HG02610 (cell line): ENCODE measurements around the gene ANK3.

Experiments used
- ATAC-seq: cut with Tn5 transposase; IDR thresholded peaks from one replicate; pipeline ENCODE4 v1.9.1; 2021; ENCODE audit warnings: mild to moderate bottlenecking, moderate library complexity; ENCODE audit not compliant: unreplicated experiment

The ANK3 gene

DNA sequence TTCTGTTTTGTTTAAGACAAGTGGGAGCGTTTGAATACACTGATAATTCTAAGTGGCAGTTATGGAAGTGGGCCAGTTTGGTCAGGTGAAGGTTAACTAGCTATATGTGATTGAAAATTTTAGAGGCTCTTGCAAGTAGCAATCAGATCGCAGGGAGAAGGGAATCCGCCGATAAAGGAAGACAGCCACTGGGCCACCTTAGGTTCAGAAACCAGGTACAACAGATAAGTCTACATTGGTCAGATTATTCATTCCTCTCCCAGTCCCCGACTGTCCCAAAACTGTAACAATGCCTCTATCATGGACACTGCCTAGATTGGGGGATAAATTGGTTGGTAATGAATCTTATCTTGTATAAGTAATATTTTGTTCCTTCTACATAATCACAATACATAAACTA is 8.9 kb downstream of the ANK3 start:
- no peak for ATAC-seq

DNA sequence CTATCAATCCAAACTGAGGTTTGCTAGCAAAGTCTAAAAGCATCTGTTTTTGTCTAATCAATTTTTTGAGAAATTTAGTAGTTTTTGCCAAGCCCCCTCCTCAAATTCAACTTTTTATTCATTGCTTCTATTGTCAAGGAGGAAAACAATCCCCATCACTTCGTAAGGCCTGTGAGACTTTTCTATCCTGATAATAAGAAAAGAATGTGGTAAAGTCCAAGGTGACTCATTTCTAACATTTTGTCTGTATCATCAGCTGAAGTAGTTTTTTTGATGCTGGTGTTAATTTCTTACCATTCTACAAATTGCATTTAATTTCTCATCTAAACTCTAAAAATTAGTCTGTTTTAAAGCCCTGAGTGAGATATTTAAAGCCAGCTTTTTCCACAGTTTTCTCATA is 11.7 kb downstream of the ANK3 start:
- ATAC-seq, result no peak

DNA sequence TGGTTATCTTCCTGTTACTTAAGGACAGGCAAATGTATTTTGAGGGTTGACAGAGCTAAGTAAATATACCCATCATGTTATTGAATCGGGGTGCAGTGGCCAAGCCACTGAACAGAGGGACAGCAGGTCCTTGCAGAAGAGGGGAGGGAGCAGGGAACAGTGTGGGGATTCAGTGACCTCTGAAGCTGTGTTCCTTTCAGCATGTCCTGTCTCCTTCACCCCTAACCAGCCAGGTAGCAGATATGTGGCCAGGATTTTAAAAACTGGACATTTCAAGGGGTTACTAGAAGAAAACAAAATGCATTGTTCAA is 12.7 kb downstream of the ANK3 start:
- no peak for ATAC-seq

DNA sequence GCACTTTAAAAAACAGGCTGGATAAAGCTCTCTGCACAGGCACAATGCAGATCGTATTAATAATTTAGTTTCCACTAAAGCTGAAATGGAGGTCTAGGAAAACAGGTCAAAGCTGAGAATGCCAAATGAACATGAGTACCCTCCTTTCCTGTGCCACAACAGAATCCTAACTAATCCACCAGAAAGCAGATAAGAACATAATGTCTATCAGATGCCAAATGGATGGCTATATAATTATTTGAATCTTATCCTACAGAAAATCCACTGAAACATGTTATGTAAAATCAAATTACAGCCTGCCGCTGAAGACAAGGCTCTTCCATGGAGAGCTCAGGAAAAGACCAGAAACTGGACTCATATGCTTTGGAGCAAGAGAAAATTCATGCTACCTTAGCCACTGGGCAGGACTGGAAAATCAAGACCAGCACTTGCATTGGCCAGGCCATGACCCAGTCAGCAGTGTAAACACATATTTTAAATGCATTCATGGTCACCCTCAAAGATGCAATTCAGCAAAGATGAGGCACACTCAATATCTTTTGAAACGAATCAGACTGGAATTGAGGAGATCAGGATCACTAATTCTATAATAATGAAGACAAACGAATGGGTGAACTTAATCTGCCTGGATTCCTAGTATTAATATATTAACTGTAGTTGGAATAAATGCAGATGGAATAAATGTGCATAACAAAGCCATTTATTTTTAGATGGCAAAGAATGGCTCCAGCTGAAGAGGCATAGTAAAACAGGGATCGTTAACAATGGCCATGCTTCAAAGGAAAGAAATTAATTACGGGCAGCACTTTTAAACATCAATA is 13.2 kb downstream of the ANK3 start:
- ATAC-seq, result no peak

DNA sequence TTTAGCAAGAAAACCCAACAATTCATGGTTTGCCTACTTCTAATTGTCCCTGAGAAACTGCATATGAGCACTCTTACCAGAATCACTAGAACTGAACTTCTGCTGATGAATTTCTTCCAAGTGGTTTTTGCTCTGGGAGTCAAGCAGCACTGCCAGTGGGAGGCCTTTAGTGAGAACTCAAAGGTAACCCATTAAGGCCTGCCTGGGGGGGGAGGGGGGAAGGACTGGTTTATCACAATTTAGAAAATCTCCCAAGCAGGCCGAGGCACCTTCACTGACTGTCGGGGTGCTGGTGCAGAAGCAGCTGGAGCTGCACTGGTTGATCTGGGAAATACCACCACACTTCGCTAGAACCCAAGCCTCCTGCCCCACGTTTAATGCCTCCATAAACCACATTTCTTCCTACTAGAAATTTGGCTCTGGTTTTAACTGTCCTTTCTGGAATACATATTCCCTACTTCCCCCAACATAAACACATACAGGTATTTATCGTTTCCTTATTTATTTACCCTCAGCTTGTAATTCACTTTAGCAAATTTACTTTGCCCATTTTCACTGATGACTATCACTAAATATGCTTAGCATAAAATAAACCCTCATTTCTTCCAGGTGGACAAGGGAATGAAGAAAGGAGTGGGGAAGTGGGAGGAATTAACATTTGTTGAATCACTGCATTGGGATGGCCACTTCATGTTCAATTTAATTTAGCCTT is 14.2 kb downstream of the ANK3 start:
- ATAC-seq, result no peak

DNA sequence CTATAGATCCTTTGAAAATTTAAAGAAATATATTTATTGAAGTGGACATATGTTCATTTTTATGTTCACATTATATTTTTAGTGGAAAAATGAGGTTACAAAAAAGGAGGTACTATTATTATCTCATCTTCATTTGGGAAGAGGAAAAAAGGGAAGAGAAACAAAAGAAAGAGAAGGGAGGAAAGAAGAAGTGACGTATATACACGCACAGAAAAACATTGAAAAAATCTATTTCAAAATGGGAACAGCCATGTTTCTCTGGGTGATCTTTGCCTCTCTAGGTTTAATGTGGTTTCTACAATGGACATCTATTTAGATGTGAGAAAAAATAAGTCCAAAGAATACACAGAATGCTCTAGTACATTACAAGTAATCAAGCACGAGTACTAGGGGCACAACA is 14.8 kb downstream of the ANK3 start:
- ATAC-seq, result no peak

DNA sequence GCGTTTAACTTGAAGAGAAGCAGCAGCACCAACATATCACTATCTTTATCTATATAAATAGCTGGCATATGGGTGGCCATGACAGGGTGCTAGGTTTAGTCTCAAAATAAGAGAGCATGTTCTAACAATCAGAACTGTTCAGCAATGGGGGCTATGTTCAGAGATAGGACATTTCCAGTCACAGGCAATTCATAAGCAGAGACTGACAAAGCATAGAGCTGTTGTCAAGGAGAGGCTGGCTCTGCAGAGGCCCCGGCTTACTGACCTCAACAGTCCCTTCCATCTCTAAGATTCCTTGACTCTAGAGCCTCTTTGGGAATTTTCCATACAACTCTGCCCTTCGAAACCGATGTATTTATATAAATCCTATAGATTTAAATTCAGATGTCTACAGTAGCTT is 17.2 kb downstream of the ANK3 start:
- no peak for ATAC-seq

DNA sequence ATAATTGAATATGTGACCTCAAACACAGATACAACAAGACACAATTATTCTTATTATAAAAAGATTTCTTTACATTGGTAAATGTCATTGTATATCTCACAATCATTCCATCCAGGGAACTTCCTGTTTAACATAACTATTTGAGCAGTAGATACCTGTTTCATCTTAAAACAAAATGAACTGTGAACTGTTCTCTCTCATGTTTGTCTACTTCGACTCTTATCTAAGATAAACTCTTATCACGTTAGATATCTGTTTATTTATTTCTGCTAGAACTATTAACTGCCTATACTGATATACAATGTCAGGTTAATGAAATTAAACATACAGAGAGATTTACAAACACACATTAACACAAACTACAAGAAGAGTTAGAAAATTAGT is 20.1 kb downstream of the ANK3 start:
- ATAC-seq, result no peak

DNA sequence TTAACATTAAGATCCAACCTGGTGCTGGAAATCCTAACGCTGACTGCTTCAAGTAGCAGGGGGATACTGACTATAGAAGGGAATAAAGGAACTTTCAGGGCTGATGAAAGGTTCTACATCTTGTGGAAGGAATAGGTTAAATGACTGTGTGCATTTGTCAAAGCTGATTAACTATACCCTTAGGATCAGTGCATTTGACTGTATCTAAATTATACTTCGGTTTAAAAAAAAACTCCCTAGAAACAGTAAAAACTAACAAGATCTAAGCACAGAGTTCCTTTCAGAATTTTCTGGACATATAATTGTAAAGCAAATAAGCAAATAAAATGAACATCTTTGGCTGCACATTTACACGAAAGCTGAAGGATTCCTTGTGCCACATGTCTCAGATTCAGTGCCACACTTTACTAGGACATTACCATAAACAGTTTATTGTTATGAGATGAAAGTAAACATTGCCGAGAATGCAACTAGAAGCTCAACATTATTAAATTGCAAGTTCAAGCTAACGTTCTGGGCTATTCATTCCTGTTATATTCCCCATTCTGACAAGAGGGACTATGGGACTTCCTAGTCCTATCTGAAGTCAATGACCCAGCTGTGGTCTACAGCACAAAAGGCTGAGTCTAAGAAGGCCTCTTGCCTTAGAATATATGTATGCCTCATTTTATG is 20.7 kb downstream of the ANK3 start:
- no peak for ATAC-seq

DNA sequence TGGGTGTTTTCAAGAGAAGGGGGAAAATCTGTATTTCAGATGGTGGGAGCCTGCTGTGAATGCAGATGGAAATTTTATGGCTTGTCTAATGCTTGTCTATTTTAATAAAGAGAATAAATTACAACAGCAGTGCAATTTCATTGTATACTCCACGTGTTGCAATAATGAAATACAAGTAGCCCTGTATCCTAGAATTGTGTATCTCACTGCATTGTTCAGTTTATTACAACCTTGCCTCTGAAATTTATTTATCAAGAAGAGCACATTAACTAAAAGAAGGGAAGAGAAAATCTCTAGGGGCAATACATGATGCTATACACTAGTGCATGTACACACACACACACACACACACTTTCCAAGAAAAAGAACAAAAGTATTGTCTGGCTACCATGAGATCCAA is 21.8 kb downstream of the ANK3 start:
- ATAC-seq, result no peak

DNA sequence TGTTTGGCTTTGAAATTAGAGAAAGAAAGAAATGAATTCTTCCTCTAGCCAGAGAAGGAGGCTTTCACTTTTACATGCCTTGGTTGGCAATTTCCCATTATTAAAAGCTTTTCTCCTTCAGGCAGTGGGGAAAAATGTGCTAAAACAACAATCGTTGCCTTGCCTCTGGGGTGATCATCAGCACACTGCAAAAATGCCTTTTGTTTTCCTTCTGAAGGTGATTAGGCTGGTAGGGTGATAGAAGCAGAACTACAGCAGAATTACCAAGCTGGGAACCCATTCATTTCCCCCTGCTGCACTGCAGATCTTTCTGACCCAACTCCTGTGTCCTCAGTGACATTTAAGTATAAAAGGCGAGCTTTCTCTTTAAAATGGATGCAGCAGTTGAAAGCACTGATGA is 22.2 kb downstream of the ANK3 start:
- ATAC-seq, result no peak

DNA sequence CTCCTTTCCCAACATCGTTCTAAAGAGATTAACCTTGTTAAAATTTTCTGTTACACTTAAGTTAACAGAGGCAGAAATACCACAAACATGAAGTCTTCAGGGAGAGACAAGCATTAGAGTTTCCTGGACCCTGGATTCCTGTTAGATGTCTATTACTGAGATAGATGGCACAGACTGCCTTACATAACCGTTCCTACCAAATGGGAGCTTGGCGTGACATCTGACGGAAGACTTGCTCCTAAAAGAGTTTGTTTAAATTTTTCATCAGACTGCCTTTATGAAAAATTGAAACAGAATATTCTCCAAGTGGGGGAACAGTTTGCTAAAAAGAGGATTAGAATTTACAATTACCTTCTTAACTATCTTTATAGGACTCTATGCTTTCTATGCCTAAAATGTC is 22.7 kb downstream of the ANK3 start:
- ATAC-seq, result no peak

DNA sequence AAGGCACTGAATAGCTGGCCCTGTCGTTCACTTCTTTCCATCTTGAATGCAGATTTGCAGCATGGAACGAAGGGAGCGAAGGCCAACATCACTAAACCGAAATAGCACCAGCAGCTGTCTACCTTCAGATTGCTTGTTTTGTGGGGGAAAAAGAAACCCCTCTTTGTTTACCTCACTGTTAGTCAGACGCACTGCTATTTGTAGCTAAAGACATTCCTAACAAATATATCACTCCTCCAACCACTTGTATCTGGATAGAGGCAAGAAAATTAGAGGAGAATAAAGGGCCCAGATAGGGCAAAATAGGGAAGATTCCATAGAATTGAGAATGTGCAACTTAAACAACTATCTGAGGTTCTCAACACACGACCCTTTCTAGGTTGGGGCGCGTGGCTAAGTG is 26.5 kb downstream of the ANK3 start:
- no peak for ATAC-seq

DNA sequence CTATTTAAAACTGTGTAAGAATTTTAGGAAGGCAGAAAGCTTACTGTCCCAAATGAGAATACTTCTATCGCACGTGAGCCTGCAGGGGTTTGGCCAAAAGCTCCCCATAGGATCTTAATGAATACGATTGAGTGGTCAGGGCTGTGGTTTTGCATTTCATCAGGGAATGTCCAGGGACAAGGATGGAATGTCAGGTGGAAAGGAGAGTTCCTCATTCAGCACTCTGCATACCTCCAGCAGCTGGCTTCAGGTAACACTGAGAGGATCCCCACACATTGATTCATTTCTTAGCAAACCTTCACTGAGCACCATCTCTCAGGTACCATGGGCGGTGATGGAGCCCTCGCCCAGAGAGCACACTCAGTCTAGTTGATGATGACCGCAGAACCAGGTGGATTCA is 27.2 kb downstream of the ANK3 start:
- ATAC-seq, result no peak

DNA sequence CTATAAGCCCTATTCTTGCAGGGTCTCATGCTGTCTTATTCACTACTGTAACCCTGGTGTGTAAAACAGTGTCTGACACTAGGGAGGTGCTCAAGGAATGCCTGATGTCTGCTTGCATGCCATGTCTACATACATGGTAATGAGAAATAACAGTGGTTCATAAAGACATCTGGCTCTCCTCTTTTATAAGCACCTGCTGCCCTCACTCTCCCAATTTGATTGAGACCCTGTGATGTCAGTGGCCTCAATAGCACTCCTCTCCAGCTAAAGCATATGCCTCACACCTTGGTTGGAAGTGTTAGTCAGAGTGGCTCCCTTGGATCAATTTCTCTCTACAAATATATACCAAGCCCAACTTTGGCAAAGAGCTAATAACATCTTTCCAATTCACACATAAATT is 30.6 kb downstream of the ANK3 start:
- no peak for ATAC-seq

DNA sequence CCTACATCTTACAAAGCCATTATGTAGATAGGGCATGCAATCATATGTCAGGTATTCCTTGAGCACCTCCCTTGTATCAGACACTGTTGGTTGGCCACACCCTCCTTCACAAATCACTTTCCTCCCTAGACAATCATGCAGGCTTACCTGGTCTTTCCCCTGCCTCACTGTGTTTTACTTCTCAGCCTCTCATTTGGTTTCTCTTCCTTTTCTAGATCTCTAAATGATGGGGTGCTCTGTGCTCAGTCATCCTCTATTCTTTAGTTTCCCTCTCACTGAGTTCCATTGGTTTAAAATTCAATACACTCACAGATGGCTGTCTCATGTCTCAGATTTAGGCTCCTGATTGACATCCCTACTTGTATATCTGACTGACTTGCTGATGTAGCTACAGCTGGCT is 31.4 kb downstream of the ANK3 start:
- peak; percentile 91 for ATAC-seq

DNA sequence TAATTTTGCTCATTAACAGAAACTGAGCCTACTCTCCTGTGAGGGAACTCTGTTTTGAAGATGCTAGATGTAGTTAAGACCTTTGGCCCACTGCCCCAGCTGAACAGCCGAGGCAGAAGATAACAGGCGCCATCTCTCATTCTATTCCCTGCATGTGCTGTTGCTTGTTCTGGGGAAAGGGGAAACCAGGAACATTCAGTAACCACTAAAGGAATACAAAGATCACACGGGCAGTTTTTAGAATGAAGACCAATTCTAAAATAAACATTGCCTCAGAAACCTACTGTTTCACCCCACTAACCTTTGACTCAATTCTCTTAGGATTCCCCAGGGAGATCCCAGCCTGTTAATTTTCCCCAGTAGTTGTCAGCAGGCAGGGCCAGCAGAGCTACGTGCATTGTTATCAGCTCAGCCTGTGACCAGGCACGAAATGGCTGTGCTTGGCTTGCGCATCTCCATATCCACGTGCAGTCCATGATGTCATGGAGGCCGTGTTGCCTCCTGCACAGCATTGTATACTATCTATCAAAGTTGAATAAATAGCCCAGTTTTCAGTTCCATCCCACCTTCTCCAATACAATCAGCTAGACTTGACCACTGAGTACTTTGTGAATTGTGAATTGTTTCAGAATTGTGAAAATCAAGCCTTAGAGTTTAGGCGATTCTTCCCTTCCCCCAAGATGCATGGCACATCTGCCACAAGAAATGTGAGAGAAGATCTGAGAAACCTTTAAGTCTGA is 36.0 kb downstream of the ANK3 start:
- peak; percentile 27 for ATAC-seq

DNA sequence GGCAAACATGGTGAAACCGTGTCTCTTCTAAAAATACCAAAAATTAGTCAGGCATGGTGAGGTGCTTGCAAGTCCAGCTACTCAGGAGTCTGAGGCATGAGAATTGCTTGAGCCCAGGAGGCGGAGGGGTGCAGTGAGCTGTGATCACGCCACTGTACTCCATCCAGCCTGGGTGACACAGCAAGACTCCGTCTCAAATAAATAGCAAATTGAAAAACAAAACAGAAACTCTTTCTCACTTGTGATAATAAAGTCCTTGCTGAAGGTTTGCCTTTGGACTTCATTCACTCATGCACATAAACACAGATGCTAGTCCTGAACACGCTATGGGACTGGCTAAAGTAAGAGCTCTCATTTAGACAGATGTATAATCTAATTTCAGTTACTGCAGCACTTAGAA is 37.6 kb downstream of the ANK3 start:
- ATAC-seq, result peak; percentile 47

DNA sequence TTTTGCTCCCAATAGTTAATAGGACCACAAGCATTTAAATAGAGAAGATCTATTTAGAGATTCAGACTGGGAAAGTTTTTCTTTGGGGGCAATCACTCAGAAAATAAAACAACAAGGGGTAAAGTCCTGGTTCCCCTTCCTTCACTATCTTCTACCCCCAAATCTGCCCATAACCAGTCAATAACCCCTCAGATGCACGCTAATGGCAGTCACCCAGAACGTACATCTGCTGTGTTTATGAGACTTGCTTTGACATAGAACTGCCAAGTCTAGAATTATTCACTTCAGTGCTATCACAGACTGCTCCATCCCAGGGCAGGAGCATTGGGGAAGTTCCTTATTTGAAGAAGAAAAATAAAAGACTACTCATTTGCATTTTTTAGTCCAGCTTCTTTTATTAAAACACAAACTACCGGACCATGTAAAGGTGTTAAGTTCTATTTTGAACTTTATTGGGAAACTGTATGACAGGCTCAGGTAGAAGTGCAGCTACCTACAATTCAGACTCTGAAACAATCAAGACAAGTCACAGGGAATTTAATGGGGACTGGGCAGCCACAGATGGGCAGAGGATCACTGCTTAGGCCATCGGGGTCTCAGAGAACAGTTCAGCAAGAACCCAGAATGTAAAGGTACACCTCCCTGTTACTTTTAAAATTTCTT is 38.4 kb downstream of the ANK3 start:
- peak; percentile 85 for ATAC-seq

DNA sequence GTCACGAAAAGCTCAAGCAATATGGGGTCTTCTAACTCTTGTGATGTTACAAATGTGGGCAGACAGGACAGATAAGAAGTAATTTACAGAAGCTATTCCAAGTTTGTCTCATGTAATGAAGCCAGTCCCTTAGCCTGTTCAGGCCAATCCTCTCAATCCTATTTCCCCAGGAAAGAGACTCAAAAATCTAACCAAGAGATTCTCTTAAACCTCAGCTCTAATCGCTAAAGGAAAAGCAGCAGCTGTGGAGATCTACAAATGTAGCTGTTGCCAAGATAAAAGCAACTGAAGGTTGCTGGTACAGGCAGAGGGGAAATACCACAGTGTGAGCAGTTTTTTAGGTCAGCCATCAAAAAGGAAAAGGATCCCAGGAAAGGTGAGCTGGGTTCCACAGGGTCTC is 39.3 kb downstream of the ANK3 start:
- no peak for ATAC-seq

DNA sequence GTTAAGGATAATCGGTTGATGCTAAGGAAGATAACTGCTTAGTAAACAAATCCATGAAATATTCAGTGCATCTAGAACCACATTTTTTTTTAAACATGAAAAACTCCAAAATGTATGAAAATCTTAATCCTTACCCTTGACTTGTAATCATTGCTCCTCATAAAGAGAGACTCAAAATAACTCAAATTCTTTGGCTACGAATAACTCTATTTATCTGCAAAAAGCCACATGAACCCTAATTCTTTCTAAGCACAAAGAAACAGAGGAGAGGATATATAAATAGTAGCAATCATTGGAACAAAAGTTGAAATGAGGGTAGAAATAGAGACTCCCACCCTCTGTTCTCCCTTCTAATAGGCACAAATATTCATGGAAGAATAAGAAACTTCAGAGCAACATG is 40.2 kb downstream of the ANK3 start:
- ATAC-seq, result no peak
